PFSK-1 (cell line): Measurements from ENCODE around the gene OR4B1.

Experiments used
- FOXP2 ChIP-seq: optimal IDR thresholded peaks from 2 replicates; pipeline ENCODE3; 2011; ENCODE audit warnings: borderline replicate concordance, control low read depth, inconsistent platforms; ENCODE audit not compliant: insufficient read depth; ENCODE audit errors: extremely low read length, extremely low read depth
- POLR2AphosphoS5 ChIP-seq: IDR thresholded peaks from 2 replicates; pipeline ENCODE4 v1.6.1; 2012; ENCODE audit warnings: low read depth, mild to moderate bottlenecking, control low read depth, low read length, moderate library complexity
- SIN3A ChIP-seq: IDR thresholded peaks from 2 replicates; pipeline ENCODE4 v1.6.1; 2012; ENCODE audit warnings: mild to moderate bottlenecking, low read length, moderate library complexity, borderline replicate concordance; ENCODE audit not compliant: insufficient read depth
- TAF1 ChIP-seq: IDR thresholded peaks from 2 replicates; pipeline ENCODE4 v1.6.1; 2012; ENCODE audit warnings: low read length, control low read depth, borderline replicate concordance; ENCODE audit not compliant: insufficient read depth
- TF ChIP-seq, protein P1 (sequence below), 2 experiments: IDR thresholded peaks; 2 replicates each; pipeline versions ENCODE4 v1.6.1 to v1.8.0; 2011 to 2012; ENCODE audit warnings: low read depth in 2 of 2, low read length in 2 of 2, control low read depth in 1 of 2, inconsistent platforms in 1 of 2, mild to moderate bottlenecking in 1 of 2, moderate library complexity in 1 of 2; ENCODE audit not compliant: insufficient read depth in 1 of 2

The OR4B1 gene

DNA sequence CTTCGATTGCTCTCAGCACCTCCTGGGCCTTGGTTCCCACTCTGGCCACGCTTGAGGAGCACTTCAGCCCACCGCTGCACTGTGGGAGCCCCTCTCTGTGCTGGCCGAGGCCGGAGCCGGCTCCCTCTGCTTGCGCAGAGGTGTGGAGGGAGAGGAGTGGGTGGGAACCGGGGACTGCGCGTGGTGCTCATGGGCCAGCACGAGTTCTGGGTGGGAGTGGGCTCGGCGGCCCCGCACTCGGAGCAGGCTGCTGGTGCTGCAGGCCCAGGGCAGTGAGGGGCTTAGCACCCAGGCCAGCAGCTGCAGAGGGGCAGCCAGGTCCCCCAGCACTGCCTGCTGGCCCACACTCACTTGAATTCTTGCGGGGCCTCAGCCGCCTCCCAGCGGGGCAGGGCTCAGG is 12.2 kb downstream of the OR4B1 start:
- TF ChIP-seq, protein P1, sequence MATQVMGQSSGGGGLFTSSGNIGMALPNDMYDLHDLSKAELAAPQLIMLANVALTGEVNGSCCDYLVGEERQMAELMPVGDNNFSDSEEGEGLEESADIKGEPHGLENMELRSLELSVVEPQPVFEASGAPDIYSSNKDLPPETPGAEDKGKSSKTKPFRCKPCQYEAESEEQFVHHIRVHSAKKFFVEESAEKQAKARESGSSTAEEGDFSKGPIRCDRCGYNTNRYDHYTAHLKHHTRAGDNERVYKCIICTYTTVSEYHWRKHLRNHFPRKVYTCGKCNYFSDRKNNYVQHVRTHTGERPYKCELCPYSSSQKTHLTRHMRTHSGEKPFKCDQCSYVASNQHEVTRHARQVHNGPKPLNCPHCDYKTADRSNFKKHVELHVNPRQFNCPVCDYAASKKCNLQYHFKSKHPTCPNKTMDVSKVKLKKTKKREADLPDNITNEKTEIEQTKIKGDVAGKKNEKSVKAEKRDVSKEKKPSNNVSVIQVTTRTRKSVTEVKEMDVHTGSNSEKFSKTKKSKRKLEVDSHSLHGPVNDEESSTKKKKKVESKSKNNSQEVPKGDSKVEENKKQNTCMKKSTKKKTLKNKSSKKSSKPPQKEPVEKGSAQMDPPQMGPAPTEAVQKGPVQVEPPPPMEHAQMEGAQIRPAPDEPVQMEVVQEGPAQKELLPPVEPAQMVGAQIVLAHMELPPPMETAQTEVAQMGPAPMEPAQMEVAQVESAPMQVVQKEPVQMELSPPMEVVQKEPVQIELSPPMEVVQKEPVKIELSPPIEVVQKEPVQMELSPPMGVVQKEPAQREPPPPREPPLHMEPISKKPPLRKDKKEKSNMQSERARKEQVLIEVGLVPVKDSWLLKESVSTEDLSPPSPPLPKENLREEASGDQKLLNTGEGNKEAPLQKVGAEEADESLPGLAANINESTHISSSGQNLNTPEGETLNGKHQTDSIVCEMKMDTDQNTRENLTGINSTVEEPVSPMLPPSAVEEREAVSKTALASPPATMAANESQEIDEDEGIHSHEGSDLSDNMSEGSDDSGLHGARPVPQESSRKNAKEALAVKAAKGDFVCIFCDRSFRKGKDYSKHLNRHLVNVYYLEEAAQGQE (IDR thresholded peaks at IDR 0.05; ENCODE audit: insufficient read depth in 1 of 2, low read depth in 2 of 2, low read length in 2 of 2) = no peak
- TF ChIP-seq SIN3A (no peak), FOXP2 (no peak), TAF1 (no peak), POLR2AphosphoS5 (no peak)

DNA sequence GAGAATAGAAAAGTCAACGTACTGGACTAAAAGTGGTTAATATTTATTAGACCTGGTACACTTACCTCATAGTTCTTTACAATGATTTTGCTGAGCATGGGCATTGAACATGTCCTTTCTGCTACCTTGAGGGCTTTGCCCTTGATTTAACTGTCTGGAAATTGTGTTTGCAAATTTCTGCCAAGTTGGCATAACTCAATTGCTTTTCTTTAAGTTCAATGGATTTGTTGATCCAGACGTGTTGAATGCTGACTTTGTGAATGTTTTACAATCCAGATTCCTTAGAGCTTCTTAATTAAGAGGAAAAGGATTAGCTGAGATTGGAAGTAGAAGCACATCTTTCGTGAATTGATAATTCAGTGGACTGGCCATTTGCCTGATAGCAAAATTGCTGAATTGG is 21.1 kb downstream of the OR4B1 start:
- TF ChIP-seq SIN3A (no peak), POLR2AphosphoS5 (no peak), FOXP2 (no peak), TAF1 (no peak)
- TF ChIP-seq, protein P1 (IDR thresholded peaks at IDR 0.05; ENCODE audit: insufficient read depth in 1 of 2, low read depth in 2 of 2, low read length in 2 of 2) = no peak

DNA sequence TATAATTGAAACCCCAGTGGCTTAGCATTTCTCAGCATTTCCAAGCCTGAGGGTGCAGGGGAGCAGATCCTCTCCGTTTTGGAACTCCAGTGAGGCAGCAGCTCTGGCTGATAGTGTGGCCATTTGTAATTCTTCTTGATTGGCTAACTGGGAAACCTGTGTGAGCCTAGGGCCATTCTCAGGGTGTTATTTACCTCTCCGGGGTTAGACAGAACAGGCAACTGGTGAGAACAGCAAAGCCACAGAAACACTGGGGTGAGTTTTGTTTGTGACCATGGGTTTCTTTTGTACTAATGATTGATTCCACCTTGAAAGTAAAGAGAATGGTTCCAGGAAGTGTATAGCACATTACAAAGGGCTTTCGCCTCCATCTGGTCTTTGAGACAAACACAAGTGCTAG is 25.9 kb downstream of the OR4B1 start:
- TF ChIP-seq POLR2AphosphoS5 (no peak), SIN3A (no peak), TAF1 (no peak), FOXP2 (no peak)
- TF ChIP-seq, protein P1 (IDR thresholded peaks at IDR 0.05; ENCODE audit: insufficient read depth in 1 of 2, low read depth in 2 of 2, low read length in 2 of 2) = no peak

DNA sequence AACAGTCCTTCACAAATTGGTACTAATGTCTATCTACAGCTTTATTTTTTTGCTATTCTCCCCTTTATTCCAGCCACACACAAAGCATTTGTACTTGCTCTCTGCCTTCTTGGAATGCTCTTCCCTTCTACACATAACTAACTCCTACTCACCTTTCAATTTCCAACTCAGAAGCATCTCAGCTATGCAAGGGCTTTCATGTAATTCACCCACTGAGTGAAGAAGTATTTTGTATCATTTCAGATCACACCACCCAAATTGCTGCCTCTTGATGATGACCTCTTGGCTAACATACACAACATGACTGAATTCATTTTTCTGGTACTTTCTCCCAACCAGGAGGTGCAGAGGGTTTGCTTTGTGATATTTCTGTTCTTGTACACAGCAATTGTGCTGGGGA is 28.2 kb downstream of the OR4B1 start, which contains the start of gene OR4X2:
TSS of gene OR4X2 (plus strand) at position 301 of the 400 bp plus-strand sequence. CDS start at position 301, 0 bp downstream.
- TF ChIP-seq FOXP2 (no peak), POLR2AphosphoS5 (no peak), TAF1 (no peak), SIN3A (no peak)
- TF ChIP-seq, protein P1 (IDR thresholded peaks at IDR 0.05; ENCODE audit: insufficient read depth in 1 of 2, low read depth in 2 of 2, low read length in 2 of 2) = no peak

DNA sequence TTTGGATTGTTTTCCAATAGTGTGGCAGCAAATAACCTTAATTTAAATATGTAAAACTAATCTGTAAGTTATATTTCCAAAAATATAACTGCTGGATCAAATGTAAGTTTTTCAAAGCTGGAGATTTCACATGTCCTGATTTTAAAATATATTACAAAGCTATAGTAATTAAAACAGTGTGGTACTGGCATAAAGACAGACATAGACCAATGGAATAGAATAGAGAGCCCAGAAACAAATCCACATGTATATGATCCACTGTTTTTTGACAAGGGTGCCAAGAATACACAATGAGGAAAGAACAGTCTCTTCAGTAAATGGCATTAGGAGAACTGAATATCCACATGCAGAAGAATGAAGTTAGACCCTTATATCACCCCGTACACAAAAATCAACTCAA is 32.3 kb downstream of the OR4B1 start:
- TF ChIP-seq POLR2AphosphoS5 (no peak), TAF1 (no peak), FOXP2 (no peak), SIN3A (no peak)
- TF ChIP-seq, protein P1 (IDR thresholded peaks at IDR 0.05; ENCODE audit: insufficient read depth in 1 of 2, low read depth in 2 of 2, low read length in 2 of 2) = no peak
